A549 (cell line): ENCODE data around the gene TNFAIP8.

Source experiments
- CHD2 ChIP-seq: fragments of 150-350 bp; IDR thresholded peaks from 2 replicates; pipeline ENCODE4 v1.6.1; 2014; ENCODE audit warnings: low read length; ENCODE audit not compliant: partially characterized antibody
- CTCF ChIP-seq: fragments of >200 bp; sonication (Bioruptor Twin); formaldehyde crosslinking; IDR thresholded peaks from 3 replicates; pipeline ENCODE4 v1.5.1; 2016
- EP300 ChIP-seq, 2 experiments: fragments of >200 bp; sonication (Bioruptor Twin); formaldehyde crosslinking; IDR thresholded peaks; 2 replicates in 1 of 2; 3 replicates in 1 of 2; pipeline ENCODE4 v1.6.1; 2016 to 2017
- FOSL2 ChIP-seq, 2 experiments: fragments of 450-650 bp in 1 of 2; fragments of >200 bp in 1 of 2; sonication (Bioruptor Twin) in 1 of 2; formaldehyde crosslinking; IDR thresholded peaks; 2 replicates each; pipeline versions ENCODE4 v1.5.0 to v1.6.1; 2016 to 2020; ENCODE audit warnings: mild to moderate bottlenecking in 1 of 2, moderate library complexity in 1 of 2
- JUN ChIP-seq, 2 experiments: fragments of >200 bp; sonication (Bioruptor Twin); formaldehyde crosslinking; IDR thresholded peaks; 2 replicates in 1 of 2; 3 replicates in 1 of 2; pipeline ENCODE4 v1.6.1; 2016 to 2017
- KDM1A ChIP-seq: fragments of 200-600 bp; sonication (generic); IDR thresholded peaks from 2 replicates; pipeline ENCODE4 v1.6.1; 2016; ENCODE audit warnings: low read depth, mild to moderate bottlenecking
- MAFK ChIP-seq: fragments of 450-650 bp; IDR thresholded peaks from 2 replicates; pipeline ENCODE4 v1.6.1; 2014; ENCODE audit not compliant: partially characterized antibody
- MYC ChIP-seq: IDR thresholded peaks from 2 replicates; pipeline ENCODE4 v1.6.1; 2012; ENCODE audit warnings: mild to moderate bottlenecking, inconsistent platforms, low read length, improper control_type of control experiment, borderline replicate concordance
- POLR2A ChIP-seq: IDR thresholded peaks from 2 replicates; pipeline ENCODE4 v1.6.1; 2012; ENCODE audit warnings: mild to moderate bottlenecking, low read length
- RNF2 ChIP-seq: fragments of 200-600 bp; sonication (generic); IDR thresholded peaks from 2 replicates; pipeline ENCODE4 v1.6.1; 2016; ENCODE audit warnings: low read depth, mild to moderate bottlenecking, antibody characterized with exemption, moderate library complexity, borderline replicate concordance
- SMC3 ChIP-seq: fragments of >200 bp; sonication (Bioruptor Twin); formaldehyde crosslinking; IDR thresholded peaks from 3 replicates; pipeline ENCODE4 v1.6.1; 2018; ENCODE audit warnings: inconsistent platforms
- ZNF302 ChIP-seq: fragments of 250-450 bp; sonication (Bioruptor Pico); IDR thresholded peaks from 2 replicates; pipeline ENCODE4 v1.9.0; 2021; ENCODE audit warnings: inconsistent platforms, mild to moderate bottlenecking, moderate library complexity

GRCh38 chr5:119366540-119366881 lies 10.7 kb downstream of the TNFAIP8 start:
- TF ChIP-seq EP300 (IDR thresholded peaks at IDR 0.05) (no peak), CTCF (no peak), POLR2A (no peak), MAFK (no peak), SMC3 (no peak), RNF2 (no peak), CHD2 (no peak), MYC (no peak), JUN (IDR thresholded peaks at IDR 0.05) (no peak), ZNF302 (CRISPR knock-in tag) (no peak), KDM1A (no peak), FOSL2 (IDR thresholded peaks at IDR 0.05) (no peak), FOSL2 (CRISPR knock-in tag; IDR thresholded peaks at IDR 0.05) (no peak)
